GM12872 (cell line): Measurements from ENCODE around the gene NUP153.

ENCODE experiments used
- CTCF ChIP-seq: IDR thresholded peaks from 3 replicates; pipeline ENCODE4 v1.5.1; 2011; ENCODE audit warnings: low read depth, mild to moderate bottlenecking, low read length, moderate library complexity; ENCODE audit not compliant: insufficient read depth

Gene NUP153

GRCh38 chr6:17610835-17611234 lies 95.9 kb downstream of the NUP153 start:
- TF ChIP-seq CTCF = no peak

GRCh38 chr6:17606606-17607005 lies 100.1 kb downstream of the NUP153 start:
- TF ChIP-seq CTCF = no peak

- no peak for TF ChIP-seq CTCF
Observed at GRCh38 chr6:17602888-17603287, 103.8 kb downstream of the NUP153 start.

GRCh38 chr6:17601386-17601703 lies 105.4 kb downstream of the NUP153 start:
- no peak for TF ChIP-seq CTCF

- peak; percentile 10; the same call in 1 of the 3 replicates for TF ChIP-seq CTCF
Observed at GRCh38 chr6:17600527-17601385, 106.0 kb downstream of the NUP153 start.

- peak; percentile 35; the same call in 2 of the 3 replicates for TF ChIP-seq CTCF
Observed at GRCh38 chr6:17599877-17600526, 106.7 kb downstream of the NUP153 start, which contains the start of gene FAM8A1. Gene FAM8A1 (plus strand): TSS chr6:17600302. CDS start chr6:17600410, 108 bp downstream.

GRCh38 chr6:17596085-17596484 lies 110.6 kb downstream of the NUP153 start:
- no peak for TF ChIP-seq CTCF
